ENCODE results near the gene STAB2.

- no peak for TF ChIP-seq CTCF (conservative IDR thresholded peaks at IDR 0.05; ENCODE audit: low read depth, low read length)
- no peak for TF ChIP-seq POLR2A (IDR thresholded peaks at IDR 0.05; ENCODE audit: low read depth, low read length)
- no peak for TF ChIP-seq RFX5 (IDR thresholded peaks at IDR 0.05; ENCODE audit: low read depth, low read length)
- no peak for TF ChIP-seq MAFK (IDR thresholded peaks at IDR 0.05; ENCODE audit: low read depth, low read length)
- no peak for TF ChIP-seq MAZ (IDR thresholded peaks at IDR 0.05; ENCODE audit: borderline replicate concordance, low read depth, low read length)
- no peak for TF ChIP-seq MXI1 (IDR thresholded peaks at IDR 0.05; ENCODE audit: borderline replicate concordance, low read depth, low read length)
- no peak for TF ChIP-seq SMC3 (IDR thresholded peaks at IDR 0.05; ENCODE audit: low read depth, low read length)
- no peak for TF ChIP-seq RAD21 (IDR thresholded peaks at IDR 0.05; ENCODE audit: low read length)
- no peak for TF ChIP-seq USF2 (IDR thresholded peaks at IDR 0.05; ENCODE audit: low read depth, low read length)
- TF ChIP-seq FOS (IDR thresholded peaks at IDR 0.05; ENCODE audit: low read depth, low read length) = no peak
- TF ChIP-seq BHLHE40 (IDR thresholded peaks at IDR 0.05; ENCODE audit: low read depth, low read length) = no peak
Observed at GRCh38 chr12:103705927-103706326, 118.9 kb downstream of the STAB2 start.
